Omental fat pad (tissue), 4 donors: Measurements from ENCODE around the gene MBL2. TPM values are rescaled to one million over a fixed set of nuclear protein-coding genes. Genes with fewer than 3 reads are reported as not detected.

Experiments
- ATAC-seq: fragments of 150-250 bp; one replicate; pipeline ENCODE4 v1.9.1; 2016; ENCODE audit warnings: mild to moderate bottlenecking, moderate library complexity; ENCODE audit not compliant: low FRiP score
- DNase-seq: peaks from one replicate; pipeline ENCODE4 v3.0.0-alpha.2; 2019; ENCODE audit warnings: low spot score
- total RNA-seq, 4 donors: library from RNA; depleted of rRNA; stranded (reverse); fragments of >200 nt; gene quantifications; one replicate each; pipeline ENCODE4 v1.1.0, GENCODE V29; 2016
- TF ChIP-seq, protein P1 (sequence below), 3 donors: fragments of 450-650 bp; IDR thresholded peaks; one replicate each; pipeline ENCODE4 v1.5.1; 2016 to 2017; ENCODE audit warnings: antibody characterized with exemption in 3 of 3, mild to moderate bottlenecking in 3 of 3, moderate library complexity in 2 of 3

Gene MBL2
- total RNA-seq, 4 donors from 2014 or later, result not detected

GRCh38 chr10:52738951-52739350 is 33.6 kb downstream of the MBL2 start:
- ATAC-seq, result no peak
- no peak for DNase-seq
- TF ChIP-seq, protein P1, sequence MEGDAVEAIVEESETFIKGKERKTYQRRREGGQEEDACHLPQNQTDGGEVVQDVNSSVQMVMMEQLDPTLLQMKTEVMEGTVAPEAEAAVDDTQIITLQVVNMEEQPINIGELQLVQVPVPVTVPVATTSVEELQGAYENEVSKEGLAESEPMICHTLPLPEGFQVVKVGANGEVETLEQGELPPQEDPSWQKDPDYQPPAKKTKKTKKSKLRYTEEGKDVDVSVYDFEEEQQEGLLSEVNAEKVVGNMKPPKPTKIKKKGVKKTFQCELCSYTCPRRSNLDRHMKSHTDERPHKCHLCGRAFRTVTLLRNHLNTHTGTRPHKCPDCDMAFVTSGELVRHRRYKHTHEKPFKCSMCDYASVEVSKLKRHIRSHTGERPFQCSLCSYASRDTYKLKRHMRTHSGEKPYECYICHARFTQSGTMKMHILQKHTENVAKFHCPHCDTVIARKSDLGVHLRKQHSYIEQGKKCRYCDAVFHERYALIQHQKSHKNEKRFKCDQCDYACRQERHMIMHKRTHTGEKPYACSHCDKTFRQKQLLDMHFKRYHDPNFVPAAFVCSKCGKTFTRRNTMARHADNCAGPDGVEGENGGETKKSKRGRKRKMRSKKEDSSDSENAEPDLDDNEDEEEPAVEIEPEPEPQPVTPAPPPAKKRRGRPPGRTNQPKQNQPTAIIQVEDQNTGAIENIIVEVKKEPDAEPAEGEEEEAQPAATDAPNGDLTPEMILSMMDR (IDR thresholded peaks at IDR 0.05), result no peak

DNA sequence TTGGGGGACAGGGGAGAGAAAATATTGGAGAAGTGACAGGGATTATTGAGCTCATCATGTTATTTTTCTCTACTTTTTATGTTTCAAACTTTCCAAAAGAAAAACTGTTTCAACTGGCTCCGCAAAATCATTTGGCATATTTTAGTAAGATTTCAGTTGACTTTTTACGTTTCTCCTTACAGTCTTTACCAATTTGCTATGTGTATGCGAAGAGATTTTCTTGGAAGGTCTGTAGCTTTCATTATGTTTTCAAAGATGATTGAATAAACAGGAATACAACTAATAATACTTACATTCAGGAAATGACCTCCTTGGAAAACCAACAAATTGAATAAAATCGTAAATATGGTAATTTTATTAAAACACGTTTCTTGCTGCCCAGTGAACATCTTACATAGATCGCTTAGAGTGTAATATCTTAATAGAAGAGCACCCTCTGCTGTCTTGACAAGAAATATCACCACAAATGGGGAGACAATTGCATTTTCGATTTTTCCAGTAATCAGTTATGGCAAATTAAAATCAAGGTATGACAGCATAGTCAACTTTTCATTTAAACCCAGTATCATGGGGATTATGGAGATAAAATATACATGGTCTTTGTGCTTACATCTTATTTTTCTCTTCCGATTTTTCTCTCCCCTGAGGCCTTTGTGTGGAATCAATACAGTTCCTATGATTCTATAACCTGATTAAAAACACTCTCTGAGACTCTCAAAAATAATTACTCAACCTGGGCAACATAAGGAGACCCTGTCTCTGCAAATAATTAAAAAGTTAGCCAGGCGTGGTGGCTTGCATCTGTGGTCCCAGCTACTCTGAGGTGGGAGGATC is 43.1 kb downstream of the MBL2 start:
- TF ChIP-seq, protein P1 (IDR thresholded peaks at IDR 0.05), result no peak
- ATAC-seq (no peak), DNase-seq (no peak)

DNA sequence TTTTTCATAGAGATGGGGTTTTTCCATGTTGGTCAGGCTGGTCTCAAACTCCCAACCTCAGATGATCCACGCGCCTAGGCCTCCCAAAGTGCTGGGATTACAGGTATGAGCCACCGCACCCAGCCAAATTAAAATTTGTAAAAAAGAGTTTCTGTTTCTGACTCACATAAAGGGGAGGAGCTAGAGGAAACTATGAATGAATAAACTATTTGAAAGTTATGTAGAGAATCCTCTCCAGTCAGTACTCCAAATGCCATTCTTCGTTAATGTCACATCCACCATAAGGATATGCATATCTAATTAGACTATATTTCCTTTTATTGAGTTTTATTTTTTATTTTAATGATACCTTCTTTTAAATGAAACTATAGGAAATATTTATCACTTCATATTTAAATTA is 52.6 kb downstream of the MBL2 start:
- TF ChIP-seq, protein P1 (IDR thresholded peaks at IDR 0.05), result no peak
- ATAC-seq, result no peak
- no peak for DNase-seq
